NCI-H82 treated with DMSO at 0.1 percent for 48 hours (cell line): ENCODE data around the gene CHD6.
"Not testable (repeated sequence)": the region's sequence is repeated elsewhere in the genome, so short reads cannot be mapped to it uniquely, and the experiment has no call there.

Experiments
- DNase-seq: peaks from one replicate; lab custom pipeline; 2025; ENCODE audit not compliant: unreplicated experiment; lab: John Stamatoyannopoulos, UW

CHD6 gene

DNA sequence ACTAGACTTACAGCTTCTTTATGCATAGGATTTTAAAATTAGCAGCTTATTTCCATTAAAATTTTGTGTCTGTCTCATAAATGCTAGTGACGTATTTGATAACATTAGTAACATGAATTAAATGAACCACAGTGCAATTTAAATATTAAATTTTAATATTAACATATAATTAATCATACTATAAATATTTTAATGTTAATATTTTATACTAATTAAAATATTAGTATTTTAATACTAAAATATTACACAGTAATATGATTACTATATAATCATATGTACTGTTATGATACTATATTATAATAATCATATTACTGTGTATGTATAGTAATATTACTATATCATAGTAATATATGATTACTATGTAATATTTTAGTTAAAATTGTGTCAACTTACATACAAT lies 73.7 kb downstream of the CHD6 start:
- DNase-seq, result no peak

DNA sequence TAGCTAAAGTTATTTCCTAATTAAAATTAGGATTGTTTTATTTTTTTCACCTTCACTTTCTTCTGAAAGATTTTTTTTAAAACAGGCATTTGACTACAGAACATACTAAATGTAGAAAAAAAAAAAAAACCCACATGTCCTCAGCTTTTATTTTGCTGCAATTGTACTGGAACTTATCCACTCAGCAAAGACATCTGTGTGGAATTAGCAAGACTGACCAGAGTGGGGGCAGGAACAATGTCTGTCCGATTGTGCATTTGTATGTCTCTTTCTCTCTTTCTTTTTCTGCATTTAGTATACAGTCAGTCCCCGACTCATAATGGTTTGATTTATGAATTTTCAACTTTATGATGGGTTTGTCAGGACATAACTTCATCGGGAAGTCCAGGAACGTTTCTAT lies 77.3 kb downstream of the CHD6 start:
- no peak for DNase-seq

DNA sequence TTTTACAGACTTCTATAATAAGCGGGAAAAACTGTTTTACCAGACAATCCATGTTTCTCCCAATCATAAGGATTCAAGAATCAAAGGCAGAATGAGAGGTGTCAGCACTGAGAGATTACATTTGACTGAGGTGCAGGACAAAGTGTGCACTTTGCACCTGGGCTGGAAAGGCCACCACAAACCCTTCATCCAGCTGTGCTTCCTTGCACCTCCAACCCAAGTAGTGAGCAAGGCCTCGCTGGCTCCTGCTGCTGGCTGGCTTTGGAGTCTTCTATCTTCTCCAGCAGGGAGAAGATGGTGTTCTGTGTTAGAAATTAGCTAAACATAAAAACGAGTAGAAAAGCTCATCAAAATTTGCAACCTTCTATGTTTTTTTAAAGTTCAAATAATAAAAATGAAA lies 77.7 kb downstream of the CHD6 start:
- DNase-seq, result no peak

DNA sequence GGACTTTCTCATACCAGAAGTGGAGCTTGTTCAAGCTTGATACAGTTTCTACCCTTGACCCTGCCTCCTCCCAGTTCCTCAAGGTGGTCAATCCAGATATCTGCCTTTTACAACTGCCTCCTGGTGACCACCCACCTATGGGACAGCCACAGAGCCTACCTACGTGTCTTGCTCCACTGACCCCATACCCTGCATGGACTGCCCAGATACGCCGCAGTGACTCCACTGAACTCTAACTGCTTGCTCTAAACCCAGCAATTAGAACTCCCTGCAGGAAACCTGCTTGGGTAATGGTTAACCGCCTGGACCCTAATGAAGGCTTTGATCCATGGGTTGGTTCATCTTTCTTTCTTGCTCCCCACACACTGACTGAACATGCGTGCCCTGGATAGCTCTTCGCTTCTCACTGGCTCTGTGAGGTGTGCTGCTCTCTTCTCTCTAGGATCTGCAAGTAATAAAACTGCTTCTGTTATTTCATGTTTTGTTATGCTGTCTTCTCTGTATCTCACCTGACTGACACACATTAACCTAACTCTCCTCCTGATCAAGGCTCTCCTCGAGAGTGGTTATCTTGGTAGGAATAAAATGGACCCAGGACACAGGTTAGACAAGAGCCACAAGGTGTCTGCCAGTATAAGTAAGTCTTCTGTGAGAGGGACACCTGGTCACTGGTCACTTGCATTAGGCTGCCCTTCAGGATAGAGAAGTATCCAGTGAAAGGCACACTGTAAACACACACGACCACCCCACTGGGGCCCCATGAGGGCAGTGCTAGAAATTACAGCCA lies 79.2 kb downstream of the CHD6 start:
- no peak for DNase-seq

DNA sequence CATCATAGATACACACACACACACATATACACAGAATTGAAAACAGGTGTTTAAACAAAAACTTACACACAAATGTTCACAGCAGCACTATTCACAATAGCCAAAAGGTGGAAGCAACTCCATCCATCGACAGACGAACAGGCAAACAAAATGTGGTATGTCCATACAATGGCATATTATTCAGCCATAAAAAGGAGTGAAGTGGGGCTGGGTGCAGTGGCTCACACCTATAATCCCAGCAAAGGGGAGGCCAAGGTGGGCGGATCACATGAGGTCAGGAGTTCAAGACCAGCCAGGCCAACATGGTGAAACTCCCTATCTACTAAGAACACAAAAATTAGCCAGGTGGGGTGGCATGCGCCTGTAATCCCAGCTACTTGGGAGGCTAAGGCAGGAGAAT lies 80.3 kb downstream of the CHD6 start:
- no peak for DNase-seq

DNA sequence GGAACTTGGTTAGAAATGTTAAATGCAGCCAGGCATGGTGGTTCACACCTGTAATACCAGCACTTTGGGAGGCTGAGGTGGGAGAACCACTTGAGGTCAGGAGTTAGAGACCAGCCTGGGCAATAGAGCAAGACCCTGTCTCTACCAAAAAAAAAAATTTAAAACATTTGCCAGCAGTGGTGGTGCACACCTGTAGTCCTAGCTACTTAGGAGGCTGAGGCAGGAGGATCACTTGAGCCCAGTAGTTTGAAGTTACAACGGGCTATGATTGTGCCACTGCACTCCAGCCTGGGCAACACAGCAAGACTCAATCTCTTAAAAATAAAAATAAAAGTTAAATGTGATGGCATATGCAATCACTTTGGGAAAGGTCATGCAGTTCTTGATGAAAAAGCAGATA lies 82.6 kb downstream of the CHD6 start:
- DNase-seq, result not testable (repeated sequence)

DNA sequence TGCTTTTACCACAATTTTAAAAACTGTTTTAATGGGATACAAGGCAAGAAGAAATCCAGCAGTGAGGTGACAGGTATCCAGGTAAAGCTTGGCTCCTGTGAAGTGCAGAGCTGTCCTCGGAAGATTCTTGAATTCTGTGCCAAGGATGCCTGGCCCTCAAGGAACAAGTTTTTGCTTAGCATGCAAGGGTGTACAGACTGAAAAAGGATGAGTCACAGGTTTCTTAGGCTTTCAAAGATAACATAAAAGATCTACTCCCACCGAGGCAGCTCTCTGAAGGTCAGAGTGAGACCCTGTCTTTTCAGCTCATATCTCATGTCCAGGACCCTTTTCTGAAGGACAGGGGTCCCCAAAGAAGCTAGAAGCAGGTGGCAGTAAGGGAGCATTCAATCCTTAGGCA lies 83.3 kb downstream of the CHD6 start:
- no peak for DNase-seq

DNA sequence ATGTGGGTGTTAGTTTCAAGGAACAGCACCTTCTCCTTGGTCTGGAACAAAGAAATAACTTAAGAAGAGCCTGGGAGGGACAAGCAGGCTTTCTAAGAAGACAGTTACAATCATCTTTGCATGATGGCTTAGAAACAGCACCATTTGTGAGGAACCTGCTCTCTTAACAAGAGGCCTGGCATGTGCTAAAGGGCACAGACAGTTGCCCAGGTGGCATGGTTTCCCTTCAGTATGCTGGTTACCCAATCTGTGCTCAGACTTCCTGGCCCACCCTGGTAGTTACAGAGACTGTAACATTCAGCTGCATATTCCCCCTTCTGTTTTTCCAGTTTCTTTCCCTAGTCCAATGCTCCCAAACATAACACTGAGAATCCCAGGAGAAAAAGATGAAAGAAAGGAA lies 84.0 kb downstream of the CHD6 start:
- no peak for DNase-seq

DNA sequence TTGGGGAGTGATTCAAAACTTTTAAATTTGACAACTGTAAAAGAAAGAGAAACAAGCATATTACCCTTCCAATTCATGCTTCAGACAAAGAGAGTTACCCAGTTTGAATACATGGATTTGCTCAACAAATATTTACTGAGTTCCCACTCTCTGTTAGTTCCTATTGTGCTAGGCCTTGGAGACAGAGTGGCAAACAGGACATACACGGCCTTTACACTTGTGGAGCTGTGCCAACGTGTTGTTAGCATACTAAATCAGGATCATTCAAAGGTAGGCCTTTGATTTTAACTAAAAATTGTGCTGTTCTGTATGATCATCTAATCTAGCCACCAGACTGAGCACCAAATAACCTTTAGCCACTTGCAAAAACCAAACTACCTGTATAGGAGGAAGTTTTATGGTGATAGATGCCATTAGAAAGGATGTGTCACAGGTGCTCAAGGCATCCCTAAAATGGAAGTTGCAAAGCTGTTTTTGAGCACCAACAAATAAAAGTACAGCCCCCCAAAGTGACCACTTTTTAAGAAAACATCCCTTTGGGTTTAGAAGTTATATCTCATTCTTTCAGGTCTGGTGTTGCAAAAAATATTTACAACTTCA lies 84.5 kb downstream of the CHD6 start:
- DNase-seq, result no peak

DNA sequence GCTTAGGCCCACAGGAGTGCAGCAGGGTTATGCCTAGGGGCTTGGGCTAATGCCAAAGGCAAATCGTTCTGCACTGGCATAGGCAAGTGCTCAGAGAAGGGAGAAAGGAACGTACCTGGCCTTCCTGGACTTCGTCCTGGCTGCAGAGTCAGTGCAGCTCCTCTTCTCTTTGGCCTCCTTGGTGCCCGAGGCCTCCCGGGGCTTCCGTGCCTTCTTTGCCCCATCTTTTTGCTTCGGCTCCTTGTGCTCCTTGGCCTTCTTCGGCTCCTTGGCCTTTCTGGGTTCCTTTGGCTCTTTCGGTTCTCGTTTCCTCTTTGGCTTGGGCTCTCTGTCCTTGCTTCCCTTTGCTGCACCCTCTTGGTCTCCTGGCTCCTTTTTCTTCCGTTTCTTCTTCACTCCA lies 85.2 kb downstream of the CHD6 start:
- DNase-seq, result no peak

DNA sequence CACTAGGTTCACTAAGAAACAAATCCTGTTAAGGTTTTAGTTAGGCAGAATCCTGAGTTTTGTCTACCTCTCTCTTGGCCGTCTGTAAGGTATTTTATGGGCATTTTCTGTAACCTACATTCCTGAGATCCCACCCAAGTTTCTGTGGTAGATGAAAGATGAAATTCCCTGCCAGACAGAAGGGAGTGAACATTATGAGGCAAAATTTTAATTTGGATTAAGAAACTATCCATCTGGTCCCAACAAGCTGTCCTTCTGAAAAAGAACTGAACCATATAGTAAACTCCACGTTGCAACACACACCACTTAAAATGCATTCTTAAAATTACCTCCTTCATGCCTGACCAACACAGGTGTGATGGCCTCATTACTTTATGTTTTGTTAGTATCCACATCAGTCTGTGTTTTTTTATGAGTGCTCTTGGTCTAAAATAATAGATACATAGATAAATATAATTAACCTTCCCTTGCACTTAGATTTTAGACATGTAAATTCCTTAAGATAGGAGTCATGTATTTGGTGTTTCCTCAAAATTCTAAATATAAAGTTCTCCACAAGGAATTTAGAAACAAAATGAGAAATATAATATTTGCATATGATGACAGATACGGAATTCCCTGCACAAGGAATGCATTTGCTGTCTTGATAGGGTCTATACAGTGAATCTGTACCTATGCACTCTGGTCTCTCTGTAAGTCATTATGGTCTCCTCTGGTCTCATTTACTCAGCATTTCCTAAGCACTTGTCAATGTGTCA lies 86.5 kb downstream of the CHD6 start:
- peak; percentile 48 for DNase-seq

DNA sequence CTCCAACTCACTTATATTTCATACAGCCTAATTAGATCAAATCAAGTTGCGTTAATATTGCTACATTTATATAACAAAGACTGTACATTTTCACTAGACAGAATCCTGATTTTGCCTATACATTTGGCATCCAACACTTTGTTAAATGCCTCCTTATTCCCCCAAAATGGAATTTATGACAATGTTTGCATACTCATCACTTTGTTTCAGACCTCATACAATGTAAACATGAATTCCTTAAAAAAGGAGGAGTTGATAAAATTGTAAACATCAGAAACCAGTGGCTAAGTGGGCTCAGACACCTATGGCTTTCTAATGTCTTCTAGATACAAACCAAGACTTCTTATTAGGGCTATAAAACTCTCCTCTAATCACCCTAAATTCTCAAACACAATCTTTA lies 87.3 kb downstream of the CHD6 start:
- no peak for DNase-seq

DNA sequence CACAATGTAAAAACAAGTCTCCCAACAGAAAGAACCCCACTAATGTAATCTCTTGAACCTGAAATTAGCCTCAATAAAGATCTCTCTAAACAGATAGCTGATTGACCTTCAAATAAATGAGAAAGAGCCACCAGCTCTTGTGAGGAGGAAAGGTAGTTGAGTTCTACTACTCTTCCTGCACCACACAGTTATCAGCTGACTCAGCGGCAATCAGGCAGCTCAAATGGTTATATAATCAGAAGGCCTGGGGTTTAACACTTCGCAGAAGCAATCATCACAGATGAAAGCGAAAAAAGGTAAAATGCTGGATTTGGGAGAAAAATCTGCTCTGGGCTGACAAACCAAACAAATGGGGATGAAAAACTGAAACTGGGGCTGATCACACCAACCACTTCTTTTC lies 91.8 kb downstream of the CHD6 start:
- DNase-seq, result no peak

DNA sequence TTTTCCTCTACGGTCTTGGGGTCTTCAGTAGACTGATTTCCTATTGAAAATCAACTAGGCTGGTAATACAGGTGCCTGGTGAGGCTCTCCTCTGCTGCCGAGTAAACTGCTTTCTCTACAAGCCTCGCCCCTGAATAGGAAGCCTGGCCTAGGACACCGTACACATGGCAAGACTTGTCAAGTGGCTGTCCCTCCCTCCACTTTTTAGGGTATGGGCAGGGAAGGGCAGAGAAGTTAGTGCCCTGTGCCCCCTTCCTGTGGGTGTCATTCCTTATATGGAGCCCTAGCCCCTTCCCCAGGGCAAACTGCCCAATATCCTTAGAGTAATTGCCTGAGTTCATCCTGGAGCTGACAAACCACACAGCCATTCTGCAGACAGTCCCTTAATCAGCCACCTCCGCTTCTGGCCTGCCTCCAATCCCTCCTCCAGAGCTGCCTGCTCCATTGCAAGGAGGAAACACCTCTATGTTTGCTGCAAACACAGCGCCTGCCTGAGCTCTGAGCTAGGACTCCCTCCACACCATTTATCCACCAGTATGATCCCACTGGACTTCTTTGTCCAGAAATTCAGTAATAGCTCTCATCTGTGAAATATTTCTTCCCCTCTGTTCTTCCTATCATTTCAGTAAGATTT lies 93.1 kb downstream of the CHD6 start:
- no peak for DNase-seq

DNA sequence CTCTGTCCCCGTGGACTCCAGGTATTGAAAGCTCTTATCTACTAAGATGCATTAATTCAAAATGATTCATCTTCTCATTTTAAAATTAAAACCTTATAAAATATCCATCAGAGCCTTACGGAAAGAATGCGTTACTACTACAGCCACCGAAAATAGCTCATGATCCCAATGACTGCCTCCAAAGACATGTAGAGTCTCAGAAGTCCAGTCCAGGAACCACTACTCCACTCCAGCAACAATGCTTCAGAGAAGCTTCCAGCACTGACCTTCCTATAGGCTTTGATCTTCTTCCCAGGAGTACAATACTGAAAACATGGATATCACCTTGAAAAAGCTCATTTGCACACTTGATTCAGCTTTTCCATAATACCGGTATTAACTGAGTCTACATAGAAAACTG lies 94.3 kb downstream of the CHD6 start:
- no peak for DNase-seq

DNA sequence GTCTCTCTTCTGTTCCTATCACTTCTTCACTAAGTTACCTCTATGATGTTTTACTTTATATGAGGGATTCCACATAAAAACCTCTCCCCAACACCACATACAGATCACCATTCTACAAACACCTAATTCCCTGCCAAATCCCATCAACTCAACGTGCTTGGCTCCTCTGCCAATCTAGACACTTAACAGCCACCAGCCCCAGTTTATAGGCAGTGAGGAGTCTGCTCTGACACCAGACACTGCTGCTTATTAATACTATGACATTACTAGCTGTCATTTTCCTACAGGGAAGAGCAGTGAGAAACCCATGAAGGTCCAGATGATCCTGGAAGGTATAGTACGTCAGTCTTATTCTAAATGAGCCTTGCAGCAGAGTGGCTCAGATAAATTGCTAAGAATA lies 104.3 kb downstream of the CHD6 start:
- DNase-seq, result no peak

DNA sequence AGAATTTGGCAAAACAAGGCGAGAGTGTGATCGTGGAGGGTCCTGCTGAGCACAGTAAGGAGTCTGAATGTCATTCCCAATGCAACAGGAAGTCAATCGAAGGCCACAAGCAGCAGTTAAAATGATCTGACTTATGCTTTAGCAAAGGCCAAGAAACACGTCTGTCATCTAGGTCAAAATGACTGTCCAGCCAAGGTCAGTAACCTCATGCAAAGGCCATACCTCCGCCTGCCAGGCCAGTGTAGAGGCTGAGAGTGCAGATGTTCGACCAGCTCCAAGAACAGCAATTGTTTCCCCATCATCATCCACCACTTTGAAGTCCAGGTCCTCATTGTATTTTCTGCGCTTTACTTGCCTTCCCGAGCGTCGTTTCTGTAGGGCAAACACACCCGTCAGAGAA lies 105.6 kb downstream of the CHD6 start:
- DNase-seq, result no peak

DNA sequence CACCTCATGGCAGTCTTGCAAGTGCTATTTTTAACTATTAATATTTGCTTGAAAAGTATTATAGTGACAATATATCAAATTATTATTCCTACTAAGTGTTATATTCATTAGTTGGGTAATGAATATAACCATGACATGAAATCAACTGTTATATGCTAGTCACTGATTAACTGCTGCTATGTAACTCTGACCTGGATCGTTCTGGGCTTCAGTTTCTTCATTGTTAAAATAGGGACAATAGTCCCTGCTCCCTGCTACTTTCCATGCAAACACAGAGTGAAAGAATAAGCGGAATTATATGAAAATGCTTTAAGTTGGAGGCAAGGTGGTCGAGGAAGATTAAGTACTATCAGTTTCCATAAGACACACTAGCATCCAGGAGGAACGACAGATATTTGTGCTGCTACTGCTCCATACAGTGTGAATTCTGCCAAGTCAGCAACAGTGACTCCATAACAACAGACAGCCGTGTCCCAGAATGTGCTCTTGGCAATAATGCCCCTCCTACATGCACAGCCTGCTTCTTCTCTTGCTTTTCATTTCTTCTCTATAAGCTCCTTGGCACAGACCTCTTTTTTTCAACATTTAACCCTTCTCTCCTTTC lies 107.2 kb downstream of the CHD6 start:
- DNase-seq, result no peak

DNA sequence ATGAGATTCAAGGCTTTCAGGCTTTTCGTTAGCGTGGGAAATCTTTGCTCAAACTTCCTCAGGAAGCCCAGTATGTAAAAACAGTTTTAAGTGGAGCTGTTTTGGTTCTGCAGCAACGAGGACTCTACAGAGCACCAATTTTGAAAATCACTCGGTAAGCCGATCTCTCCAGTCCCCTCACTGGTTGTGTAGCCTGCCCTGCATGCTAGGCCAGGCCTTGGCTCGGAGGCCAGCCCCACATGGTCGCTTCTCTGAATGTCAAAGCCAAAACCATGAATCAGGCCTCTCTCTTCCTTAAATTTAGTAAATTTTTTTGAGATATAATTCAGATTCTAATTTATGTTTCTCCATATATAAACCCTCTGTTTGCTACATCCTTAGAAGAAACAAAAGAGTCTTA lies 108.0 kb downstream of the CHD6 start:
- DNase-seq, result no peak

DNA sequence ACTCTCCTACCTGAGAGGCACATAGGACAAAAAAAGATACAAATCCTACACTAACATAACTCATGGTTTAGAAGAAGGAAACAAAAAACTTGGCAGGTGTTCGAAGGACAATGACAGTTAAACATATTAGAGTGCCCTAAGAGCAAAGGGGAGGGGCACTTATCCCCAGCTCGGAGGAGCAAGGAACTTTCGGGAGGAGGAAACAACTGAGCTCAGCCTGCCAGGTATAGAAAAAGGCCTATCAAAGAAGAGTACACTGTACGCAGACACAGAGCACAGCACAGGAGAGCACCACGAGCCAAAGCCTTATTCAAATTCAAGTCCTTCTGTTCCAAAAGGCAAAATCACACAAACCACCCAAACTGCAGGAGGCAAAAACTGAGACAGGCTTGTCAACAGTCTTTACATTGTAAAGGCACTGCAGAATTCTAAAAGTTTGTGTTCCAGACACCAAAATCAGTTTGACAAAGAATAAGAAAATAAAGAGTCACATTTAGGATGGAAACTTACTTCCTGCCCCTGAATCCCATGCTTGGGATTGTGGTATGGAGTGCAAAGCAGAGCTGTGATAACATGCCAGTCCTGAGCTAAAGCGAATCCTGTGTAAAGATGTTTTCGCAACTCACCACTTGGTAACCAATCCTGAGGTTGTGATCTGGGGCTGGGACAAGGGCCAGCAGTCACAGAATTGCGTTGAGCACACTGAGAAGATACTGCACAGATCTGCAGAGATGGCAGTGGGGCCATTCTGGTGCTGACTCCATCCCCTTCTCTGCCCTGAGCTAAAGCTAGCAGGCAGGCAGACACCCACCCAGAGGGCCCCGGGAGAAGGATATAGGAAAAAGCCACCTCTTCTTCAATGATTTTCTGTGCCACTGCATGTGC lies 108.6 kb downstream of the CHD6 start:
- DNase-seq, result no peak
